ENCODE data around the gene RBM17.
"Not testable (repeated sequence)": the region's sequence is repeated elsewhere in the genome, so short reads cannot be mapped to it uniquely, and the experiment has no call there.

Gene RBM17, protein sequence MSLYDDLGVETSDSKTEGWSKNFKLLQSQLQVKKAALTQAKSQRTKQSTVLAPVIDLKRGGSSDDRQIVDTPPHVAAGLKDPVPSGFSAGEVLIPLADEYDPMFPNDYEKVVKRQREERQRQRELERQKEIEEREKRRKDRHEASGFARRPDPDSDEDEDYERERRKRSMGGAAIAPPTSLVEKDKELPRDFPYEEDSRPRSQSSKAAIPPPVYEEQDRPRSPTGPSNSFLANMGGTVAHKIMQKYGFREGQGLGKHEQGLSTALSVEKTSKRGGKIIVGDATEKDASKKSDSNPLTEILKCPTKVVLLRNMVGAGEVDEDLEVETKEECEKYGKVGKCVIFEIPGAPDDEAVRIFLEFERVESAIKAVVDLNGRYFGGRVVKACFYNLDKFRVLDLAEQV

DNA sequence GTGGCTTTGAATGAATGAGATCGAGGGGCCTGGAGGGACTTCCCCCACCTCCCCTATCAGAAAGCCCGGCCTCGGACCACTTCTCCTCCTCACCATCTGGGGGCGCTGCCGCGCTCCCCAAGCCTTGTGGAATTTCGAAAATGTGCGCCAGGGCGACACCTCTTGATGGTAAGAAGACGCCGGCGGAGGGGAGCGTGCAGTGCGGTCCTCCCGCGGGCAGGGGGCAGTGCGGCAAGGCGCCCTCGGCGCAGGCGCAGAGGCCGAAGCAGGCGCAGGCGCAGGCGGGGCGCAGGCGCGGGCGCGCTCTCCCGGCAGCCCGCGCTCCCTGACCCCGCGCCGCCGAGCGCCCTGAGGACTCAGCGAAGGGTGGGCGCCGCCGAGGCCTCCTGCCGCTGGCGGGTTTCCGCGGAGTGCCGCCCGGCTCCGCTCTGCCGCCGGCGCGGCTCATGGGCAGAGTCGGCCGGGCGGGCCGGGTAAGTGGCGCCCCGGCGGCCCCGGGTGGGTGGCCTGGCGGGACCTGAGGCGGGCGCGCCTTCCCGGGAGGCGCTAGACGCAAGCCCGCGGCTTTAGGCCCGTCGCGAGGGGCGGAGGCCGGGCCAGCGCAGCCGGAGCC is at the start of gene RBM17:
TSS of gene RBM17 (plus strand) at position 314 of the 613 bp plus-strand sequence. CDS start 8,032 bp downstream, outside the sequence.
- peak; percentile 70 for DNase-seq (ENCODE audit: low read depth)

DNA sequence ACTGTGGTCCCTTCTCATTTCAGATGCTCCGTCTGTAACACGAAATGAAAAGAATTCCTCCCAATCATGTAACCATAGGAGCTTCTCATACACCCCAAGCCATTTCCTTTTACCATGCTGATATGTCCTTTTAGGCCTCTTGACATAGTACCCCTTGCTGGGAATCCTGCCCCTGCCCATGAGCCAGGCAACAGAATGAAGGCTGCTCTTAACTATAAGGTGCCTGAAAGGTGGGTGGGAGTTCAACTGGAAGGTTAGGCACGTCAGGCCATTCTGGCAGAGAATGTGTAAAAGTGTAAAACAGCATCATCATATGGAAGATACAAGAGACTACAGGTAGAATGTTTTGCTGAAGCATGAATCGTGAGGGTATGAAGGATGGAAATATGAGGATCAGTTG is 49.1 kb upstream of the RBM17 start:
- DNase-seq (ENCODE audit: low read depth) = no peak

DNA sequence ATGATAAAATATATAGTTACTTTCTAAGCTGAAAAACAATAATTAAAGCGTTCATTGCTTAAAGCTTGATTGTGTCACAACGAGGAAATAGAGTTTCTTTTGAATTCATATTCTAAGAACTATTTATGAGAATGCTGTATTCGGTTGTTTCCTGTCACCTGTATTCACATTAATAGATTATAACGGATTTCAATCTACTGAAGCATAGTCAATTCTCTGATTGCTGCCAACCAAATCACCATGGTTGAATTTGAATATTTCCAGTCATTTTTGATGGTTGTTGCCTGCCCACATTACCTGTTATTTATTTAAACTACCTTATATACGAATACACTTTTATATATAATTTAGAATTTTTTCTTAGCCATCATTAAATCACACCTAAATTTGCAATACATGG is 48.6 kb upstream of the RBM17 start:
- no peak for DNase-seq (ENCODE audit: low read depth)

DNA sequence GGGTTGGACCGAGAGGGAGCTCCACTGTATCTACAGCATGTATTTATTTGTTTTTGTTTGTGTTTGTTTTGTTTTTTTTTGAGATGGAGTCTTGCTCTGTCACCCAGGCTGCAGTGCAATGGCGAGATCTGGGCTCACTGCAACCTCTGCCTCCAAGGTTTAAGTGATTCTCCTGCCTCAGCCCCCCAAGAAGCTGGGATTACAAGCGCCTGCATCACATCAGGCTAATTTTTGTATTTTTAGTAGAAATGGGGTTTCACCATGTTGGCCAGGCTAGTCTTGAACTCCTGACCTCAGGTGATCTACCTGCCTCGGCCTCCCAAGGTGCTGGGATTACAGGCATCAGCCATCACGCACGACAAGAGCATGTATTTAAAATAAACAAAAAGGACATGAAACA is 45.5 kb upstream of the RBM17 start:
- not testable (repeated sequence) for DNase-seq (ENCODE audit: low read depth)

DNA sequence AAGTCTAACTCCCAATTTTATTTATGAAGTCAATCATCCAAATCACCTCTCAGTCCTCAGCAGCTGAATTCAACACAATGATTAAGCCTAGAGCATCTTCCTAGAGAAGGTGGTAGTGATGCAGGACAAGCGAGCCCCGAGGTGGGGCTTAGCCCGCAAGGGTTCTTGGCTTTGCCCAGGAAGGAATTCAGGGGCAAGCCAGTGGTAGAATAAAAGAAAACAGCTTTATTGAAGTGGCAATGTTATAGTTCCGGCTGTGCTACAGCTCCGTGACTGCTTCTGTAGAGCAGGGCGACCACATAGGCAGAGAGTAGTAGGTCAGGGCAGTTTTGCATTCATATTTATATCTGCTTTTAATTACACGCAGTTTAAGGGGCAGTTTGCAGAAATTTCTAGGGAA is 44.8 kb upstream of the RBM17 start:
- no peak for DNase-seq (ENCODE audit: low read depth)

DNA sequence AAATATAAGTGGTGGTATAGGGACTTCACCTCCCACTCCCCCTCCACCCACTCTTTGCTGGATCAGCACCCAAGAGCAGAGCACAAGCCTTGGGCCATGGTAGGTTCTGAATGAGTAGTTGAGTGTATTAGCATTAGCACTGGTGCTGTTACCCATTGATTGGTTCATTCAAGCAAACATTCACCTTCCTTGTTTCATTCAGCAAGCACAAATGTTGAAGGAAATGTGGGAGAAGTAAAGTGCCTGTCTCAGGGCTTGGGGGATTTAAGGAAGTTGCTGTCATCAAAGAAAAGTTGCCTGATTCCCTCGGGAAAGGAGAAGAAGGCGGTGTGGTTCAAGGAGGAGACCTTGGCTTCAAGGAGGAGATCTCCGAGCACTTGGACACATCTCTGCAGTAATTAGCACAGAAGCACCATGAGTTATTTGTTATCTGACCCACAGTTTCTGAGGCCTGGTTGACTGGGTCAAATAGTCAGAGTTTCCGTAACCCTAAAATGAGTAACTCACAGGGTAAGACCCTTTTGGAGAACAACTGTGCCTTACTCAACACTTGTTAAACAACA is 44.0 kb upstream of the RBM17 start:
- no peak for DNase-seq (ENCODE audit: low read depth)

DNA sequence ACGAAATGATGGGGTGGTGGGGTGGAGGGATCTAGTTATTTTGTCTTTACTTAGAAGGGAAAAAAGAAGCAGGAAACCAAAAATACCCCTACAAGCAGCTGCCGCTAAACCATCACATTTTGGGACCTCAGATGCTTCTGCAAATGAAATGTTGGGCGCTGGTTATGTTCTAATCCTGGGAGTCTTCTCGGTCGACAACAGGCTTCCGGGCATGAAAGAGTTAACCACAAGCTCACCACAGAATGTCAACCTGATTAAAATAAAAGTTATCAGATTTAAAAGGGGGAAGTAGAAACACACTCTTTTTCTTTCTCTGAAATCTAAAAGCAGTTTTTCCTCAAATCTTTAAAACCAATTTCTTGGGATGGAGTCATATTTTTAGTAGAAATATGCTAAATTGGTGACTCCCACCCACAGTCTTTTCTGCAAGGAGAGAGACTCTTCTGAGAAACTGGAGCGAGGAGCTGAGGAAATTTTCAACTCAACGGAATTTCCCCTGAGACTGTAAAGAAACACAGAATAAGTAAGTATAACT is 43.5 kb upstream of the RBM17 start:
- DNase-seq (ENCODE audit: low read depth) = no peak

DNA sequence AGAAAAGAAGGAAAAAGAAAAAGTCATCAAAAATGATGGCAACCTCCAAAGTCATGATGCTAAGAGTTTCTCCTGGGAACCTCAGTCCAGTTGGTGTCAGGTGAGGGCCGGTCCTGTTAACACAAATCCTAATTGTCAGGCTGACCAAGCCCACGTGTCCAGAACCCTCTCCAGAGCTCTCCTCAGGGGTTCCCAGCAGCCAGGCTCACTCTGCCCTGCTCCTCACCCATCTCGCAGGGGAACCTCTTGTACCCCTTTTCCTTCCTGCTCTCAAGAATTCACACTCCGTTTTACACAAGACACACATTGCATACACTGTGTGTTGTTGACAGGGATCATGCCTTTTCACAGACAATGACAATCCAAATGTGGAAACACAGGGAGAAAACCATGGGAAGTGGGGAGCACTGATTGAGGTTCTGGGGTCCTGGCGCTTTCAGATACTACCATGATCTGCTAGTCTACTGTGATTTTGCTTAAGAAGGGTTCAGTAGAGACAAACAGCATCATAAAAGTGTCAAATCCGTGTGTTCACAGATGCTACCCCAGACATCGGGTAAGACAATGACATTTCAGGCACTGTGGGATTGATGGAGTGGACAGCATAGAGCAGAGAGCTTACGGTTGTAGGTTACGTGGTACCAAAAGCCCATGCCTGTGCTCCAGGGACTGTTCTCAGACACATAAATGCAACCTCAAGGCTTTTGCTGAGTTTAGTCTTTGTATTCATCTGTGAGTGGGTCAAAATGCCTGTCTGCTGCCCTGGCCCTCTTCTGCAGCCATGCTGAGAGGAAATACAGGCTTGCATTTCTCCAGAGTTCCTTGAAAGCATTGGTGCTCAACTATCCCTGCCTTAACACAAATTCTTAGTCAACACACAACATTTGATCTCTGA is 42.7 kb upstream of the RBM17 start:
- DNase-seq (ENCODE audit: low read depth) = no peak

DNA sequence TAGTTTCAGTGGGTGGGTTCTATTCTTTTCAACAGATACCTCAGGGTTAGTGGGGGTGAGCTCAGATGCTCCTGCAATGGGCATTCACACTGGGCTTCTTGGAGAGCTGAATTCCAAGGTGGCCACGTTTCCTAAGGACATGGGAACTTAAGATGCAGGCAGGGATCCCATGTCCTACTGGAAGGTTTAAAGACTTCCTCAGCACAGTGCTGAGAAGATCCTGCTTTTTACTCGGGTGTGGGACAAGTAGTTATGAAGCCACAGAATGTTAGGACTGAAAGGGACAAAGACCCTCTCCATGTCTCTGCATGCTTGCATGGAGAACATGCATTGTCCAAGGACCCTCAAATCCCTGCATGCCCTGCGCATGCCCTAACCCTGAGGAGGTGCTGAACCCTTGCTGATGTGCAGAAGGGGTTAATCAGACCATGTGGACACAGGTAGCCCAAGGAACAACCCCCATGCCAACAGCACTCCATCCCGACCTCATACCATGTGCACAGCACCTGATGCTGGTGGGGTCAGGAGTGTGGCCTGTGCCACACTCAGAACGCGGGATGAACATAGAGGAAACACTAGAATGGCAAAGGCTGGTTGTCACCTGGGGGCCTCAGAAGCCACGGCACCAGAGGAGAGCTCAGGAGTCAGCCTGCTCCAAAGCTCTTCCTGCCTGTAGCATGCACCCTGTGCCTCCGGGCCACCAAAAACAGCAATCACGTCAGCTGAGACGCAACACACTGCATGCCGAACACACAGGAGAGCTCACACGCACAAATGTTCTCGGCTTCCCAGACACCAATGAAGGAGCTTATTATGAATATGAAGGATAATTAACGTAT is 41.8 kb upstream of the RBM17 start:
- no peak for DNase-seq (ENCODE audit: low read depth)

DNA sequence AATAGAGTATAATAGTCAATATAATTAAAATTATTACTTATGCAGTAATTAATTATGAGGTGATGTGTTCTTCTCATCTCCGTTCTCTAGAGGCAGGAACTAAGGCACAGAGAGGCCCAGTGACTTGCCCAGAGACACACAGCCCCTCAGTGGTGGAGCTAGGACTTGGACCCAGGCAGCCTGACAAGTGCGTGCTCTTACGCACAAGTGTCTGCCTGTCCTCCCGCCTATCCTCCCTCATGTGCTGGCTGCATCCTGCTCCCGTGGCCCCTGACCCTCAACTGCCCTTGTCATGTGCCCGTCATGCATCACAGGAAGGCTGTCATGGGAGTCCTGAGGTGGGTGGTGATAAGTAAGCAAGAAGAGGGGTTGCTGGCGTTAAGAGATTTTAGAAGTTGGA is 41.0 kb upstream of the RBM17 start:
- no peak for DNase-seq (ENCODE audit: low read depth)

DNA sequence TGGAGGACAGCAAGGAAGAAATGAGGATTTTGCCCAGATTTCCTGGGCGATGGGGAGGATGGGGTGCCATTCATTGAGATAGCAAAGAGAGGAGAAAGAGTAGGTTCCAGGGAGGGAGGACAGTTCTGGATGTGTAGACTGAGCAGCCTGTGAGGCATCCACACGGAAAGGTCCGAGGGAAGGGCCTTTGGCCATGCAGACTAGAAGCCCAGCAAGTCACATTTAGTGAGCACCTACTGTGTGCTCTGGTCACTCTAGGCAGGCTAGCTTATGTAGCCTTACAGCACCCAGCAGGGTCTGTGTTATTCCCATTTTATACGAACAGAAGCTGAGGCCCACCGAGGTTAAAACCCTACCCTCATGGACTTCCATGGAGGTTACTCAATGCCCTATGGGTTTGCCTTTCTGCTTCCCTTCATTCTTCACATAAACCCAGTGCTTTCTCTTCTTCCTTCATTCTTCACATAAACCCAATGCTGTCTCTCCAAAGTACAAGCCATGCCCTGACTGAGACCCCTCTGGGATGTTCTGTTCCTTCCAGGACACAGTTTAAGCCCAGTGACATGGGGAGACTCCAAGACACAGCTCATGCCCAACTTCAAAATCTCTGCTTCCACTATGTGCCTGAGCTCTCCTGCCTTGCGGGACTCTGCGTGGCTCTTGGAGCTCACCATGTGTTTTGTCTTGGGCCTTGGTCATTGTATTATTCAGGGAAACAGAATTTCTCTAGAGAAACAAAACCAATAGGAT is 40.4 kb upstream of the RBM17 start:
- no peak for DNase-seq (ENCODE audit: low read depth)

DNA sequence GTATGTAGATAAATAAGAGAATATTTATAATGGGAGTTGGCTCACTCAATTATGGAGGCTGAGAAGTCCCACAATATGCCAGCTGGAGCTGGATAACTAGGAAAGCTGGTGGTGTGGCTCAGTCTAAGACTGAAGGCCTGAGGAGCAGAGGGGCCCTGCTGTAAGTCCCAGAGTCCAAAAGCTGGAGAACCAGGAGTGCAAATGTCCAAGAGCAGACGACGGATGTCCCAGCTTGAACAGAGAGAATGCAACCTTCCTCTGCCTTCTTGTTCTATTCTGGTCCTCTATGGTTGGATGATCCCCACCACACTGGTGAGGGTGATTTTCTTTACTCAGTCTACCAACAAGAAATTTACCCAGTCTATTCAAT is 39.8 kb upstream of the RBM17 start:
- DNase-seq (ENCODE audit: low read depth) = no peak

DNA sequence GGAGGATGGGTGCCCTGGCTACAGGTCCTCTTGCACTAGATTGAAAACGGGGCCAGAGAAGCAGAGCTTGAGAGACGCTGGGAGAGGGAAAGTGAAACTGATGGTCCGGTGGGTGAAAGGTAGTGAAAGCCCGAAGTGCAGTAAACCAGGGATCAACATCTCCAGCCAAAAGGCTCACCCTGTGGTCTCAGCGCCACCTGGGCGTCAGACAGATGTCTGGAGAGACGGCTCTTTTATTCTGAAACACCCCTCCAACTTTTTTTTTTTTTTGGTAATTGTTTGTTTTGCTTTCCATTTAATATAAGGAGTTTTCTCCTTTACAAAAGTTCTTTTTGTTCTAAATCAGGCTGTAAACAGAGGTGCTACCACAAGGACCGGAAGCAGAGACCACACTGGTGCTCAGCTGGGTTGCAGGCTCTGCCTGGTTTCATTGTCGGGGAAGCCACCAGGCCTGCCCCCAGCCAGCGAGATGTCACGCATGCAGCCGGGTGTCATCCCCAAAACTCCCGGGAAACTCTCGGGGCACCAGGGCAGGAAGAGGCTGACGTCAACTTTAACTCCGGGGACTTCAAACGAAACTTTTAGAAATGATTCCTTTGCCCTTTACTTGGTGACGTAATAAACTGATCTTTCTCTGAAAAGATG is 37.9 kb upstream of the RBM17 start:
- no peak for DNase-seq (ENCODE audit: low read depth)

DNA sequence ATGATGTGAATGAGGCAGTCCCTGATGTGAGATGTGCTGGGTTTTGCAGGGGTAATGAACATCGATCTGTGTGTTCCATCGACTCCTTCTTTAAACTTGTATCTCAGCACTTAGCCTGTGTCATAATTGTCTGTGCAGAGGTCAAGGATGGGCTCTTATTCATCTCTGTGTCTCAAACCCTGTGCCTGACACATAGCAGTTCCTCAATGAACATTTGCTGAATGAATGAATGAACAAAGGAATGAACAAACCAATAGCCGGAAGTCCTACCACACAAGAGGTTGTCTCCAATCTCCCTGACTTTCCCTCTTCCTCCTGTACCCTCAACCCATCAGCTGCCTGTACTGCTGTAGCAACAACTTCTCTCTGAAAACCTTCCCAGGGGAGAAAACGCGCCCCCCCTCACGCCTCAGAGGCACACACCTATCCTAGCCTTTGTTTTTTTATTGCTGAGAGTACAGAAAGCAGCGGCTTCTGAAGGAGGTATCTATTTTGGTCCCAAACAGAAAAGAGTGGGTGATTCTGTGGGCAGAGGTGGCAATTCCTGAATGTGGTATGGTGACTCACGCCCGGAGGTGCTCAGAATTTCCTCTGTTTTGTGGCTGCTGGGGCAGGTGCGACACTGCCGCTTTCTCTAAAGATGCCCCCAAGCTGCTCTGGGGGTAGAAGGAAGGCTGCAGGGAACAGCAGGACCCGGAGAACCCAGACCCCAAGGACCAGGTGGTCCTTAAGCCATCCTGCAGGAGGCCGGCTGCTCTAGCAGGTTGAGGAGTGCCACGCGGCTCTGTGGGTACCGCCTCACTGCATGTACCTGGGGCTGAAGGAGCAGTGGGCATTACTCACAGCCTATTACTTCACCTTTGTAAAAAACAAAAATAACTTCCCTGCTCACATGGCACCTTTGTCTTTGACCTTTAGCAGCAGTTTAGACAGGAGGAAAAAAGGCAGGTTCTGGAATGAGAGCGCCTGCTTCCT is 36.3 kb upstream of the RBM17 start:
- no peak for DNase-seq (ENCODE audit: low read depth)

DNA sequence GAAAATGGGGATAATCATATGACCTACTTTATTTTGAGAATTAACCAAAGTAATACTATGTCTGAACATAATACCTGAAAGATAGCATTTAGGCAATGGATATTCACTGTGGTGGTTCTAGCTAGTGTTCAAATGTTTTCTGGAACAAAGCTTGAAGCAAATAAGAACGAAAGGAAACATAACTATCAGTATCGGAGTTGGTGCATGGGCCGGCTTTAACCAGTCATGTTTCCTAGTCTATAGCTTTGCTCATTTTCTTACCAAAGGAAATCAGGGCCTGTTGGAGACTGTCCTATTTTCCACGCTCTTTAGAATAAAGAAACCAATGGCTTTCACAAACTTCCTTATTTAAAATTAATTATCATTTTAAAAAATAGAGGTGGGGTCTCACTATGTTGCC is 35.5 kb upstream of the RBM17 start:
- DNase-seq (ENCODE audit: low read depth) = no peak

DNA sequence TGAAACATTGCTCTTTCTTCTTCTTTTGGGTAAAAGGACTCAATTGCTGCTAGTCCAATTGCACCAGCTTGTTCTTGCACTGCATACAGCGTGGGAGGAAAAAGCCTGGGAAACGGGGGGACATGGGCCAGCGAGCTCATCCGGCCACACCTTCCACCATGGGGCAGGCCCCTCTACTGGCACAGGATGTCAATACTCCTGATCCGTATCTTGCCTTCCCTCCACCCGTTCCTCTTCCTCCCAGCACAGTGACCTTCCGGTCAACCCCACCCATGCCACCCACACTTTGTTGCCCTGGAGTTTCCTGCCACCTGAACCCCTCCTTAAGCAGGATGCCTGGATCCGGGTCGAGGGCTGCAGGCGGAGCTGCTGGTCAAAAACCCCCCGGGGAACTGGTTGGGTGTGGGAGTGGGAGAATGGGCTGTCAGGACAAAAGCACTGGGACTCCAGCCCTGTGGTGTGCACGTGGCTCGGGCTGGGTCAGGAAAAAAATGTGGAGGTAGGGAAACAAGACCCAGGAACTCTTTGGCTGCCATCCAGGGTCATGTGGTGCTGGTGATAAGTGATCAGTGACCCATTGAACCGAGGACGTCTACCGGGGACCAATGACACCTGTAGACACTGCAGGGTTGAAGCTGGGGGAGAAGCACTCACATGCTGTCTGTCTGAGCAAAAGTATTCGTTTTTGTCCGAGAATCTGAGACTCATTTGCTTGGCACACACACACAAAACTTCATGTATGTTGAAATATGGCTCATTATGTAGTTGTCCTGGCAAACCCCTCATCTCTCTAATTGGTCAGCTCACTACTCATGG is 34.8 kb upstream of the RBM17 start:
- no peak for DNase-seq (ENCODE audit: low read depth)

DNA sequence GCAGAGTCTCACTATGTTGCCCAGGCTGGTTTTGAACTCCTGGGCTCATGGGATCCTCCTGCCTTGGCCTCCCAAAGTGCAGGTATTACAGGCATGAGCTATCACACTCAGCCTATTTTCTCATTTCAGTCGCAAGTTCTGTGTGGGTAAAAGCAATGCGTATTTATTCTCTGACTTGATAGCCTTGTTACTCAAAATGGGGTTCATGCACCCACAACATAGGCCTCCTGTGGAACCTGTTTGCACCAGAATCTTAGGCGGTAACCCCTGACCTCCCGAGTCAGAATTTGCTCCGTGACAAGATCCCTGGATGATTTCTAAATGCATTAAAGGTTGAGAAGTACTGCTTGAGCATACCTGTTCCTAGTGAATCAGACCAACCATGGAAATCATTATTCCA is 34.0 kb upstream of the RBM17 start:
- no peak for DNase-seq (ENCODE audit: low read depth)

DNA sequence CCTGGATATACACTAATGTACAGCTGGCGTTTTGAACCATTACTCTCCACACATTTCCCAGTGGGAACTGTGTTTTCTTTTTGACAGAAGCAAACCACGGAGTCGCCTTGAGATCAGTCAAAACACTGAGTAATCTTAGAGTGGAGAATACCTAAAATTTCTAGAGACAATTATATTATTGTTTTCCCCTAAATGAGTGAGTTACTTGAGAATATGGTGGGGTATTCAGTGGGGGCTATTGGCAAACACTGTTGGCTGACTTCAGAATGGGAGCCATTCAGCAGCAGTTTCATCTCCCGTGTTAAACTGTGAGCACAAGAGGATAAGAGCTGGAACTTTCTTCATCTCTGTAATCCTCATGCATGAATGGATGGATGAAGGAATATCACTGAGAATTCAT is 32.9 kb upstream of the RBM17 start:
- DNase-seq (ENCODE audit: low read depth) = no peak
